A549 (cell line): ENCODE results near the gene RABL6. TPM values are rescaled to one million over a fixed set of nuclear protein-coding genes. Genes with fewer than 3 reads are reported as not detected.

ENCODE experiments used
- ATAC-seq, 2 experiments: fragments of 200-7000 bp in 1 of 2; fragments of >200 bp in 1 of 2; cut with Nextera tagmentation in 1 of 2; cut with Tn5 transposase in 1 of 2; 3 replicates each; pipeline versions ENCODE4 v1.8.0 to v1.9.1; 2018 to 2020; ENCODE audit warnings: mild to moderate bottlenecking in 1 of 2, moderate library complexity in 1 of 2
- CTCF ChIA-PET: fragments of 300-600 bp; sonication (Branson Sonifier 250); formaldehyde crosslinking; extraction: SDS; loops from one replicate; lab custom pipeline; 2021; ENCODE audit warnings: antibody characterized with exemption, inconsistent platforms; lab: Yijun Ruan, JAX
- POLR2A ChIA-PET: fragments of 350-600 bp; formaldehyde crosslinking; extraction: SDS; loops from one replicate; lab custom pipeline; 2021; ENCODE audit warnings: antibody characterized with exemption, inconsistent platforms; lab: Yijun Ruan, JAX
- DNase-seq, 2 experiments: peaks; one replicate each; pipeline versions ENCODE4 v3.0.0 to v3.0.0-alpha.2; 2011 to 2016; ENCODE audit warnings: low read depth in 1 of 2, low spot score in 1 of 2
- FAIRE-seq: peaks from 2 replicates; lab custom pipeline; 2011; peaks lifted over from hg19 to GRCh38; lab: Jason Lieb, UNC
- H3K27ac ChIP-seq, 2 experiments: fragments of >200 bp; sonication (Bioruptor Twin); formaldehyde crosslinking; 3 replicates each; pipeline ENCODE4 v1.5.1; 2016 to 2017
- H3K4me1 ChIP-seq: fragments of >200 bp; sonication (Bioruptor Twin); formaldehyde crosslinking; 3 replicates; pipeline ENCODE4 v1.6.1; 2016
- H3K4me2 ChIP-seq: fragments of >200 bp; sonication (Bioruptor Twin); formaldehyde crosslinking; 3 replicates; pipeline ENCODE4 v1.6.1; 2016
- H3K4me3 ChIP-seq: fragments of >200 bp; sonication (Bioruptor Twin); formaldehyde crosslinking; 3 replicates; pipeline ENCODE4 v1.5.1; 2016
- H3K9me3 ChIP-seq: fragments of >200 bp; sonication (Bioruptor Twin); formaldehyde crosslinking; 3 replicates; pipeline ENCODE4 v1.6.1; 2016
- CHD2 ChIP-seq: fragments of 150-350 bp; IDR thresholded peaks from 2 replicates; pipeline ENCODE4 v1.6.1; 2014; ENCODE audit warnings: low read length; ENCODE audit not compliant: partially characterized antibody
- EHF ChIP-seq: fragments of 250-450 bp; sonication (Bioruptor Pico); IDR thresholded peaks from 2 replicates; pipeline ENCODE4 v1.5.0; 2020; ENCODE audit warnings: mild to moderate bottlenecking
- FOSB ChIP-seq: fragments of 250-450 bp; sonication (Bioruptor Pico); IDR thresholded peaks from 2 replicates; pipeline ENCODE4 v1.5.0; 2020; ENCODE audit warnings: mild to moderate bottlenecking, moderate library complexity
- HOXB13 ChIP-seq: fragments of 250-450 bp; sonication (Bioruptor Pico); IDR thresholded peaks from 2 replicates; pipeline ENCODE4 v1.5.0; 2020; ENCODE audit warnings: low read depth, mild to moderate bottlenecking, moderate library complexity
- HOXB5 ChIP-seq: fragments of 250-450 bp; sonication (Bioruptor Pico); IDR thresholded peaks from 2 replicates; pipeline ENCODE4 v1.5.0; 2020; ENCODE audit warnings: mild to moderate bottlenecking, moderate library complexity
- JUN ChIP-seq, 2 experiments: fragments of >200 bp; sonication (Bioruptor Twin); formaldehyde crosslinking; IDR thresholded peaks; 2 replicates in 1 of 2; 3 replicates in 1 of 2; pipeline ENCODE4 v1.6.1; 2016 to 2017
- JUNB ChIP-seq: fragments of >200 bp; sonication (Bioruptor Twin); formaldehyde crosslinking; IDR thresholded peaks from 2 replicates; pipeline ENCODE4 v1.6.1; 2016
- KDM1A ChIP-seq: fragments of 200-600 bp; sonication (generic); IDR thresholded peaks from 2 replicates; pipeline ENCODE4 v1.6.1; 2016; ENCODE audit warnings: low read depth, mild to moderate bottlenecking
- MAZ ChIP-seq: fragments of 150-350 bp; IDR thresholded peaks from 2 replicates; pipeline ENCODE4 v1.6.1; 2014; ENCODE audit warnings: antibody characterized with exemption, low read depth, low read length, borderline replicate concordance
- NPAS2 ChIP-seq: fragments of 250-450 bp; sonication (Bioruptor Pico); IDR thresholded peaks from 2 replicates; pipeline ENCODE4 v1.8.0; 2022; ENCODE audit warnings: mild to moderate bottlenecking, moderate library complexity, borderline replicate concordance
- POLR2AphosphoS2 ChIP-seq: conservative IDR thresholded peaks from 2 replicates; pipeline ENCODE4 v1.6.1; 2012; ENCODE audit warnings: low read length, improper control_type of control experiment, inconsistent platforms
- RARB ChIP-seq: fragments of 250-450 bp; sonication (Bioruptor Pico); IDR thresholded peaks from 2 replicates; pipeline ENCODE4 v1.8.0; 2021; ENCODE audit warnings: mild to moderate bottlenecking, moderate library complexity
- TFCP2L1 ChIP-seq: fragments of 250-450 bp; sonication (Bioruptor Pico); IDR thresholded peaks from 2 replicates; pipeline ENCODE4 v1.5.0; 2021; ENCODE audit warnings: mild to moderate bottlenecking
- ZC3H11A ChIP-seq: fragments of 450-650 bp; IDR thresholded peaks from 2 replicates; pipeline ENCODE4 v1.6.1; 2014; ENCODE audit warnings: antibody characterized with exemption, mild to moderate bottlenecking
- ZFP36 ChIP-seq: fragments of 450-650 bp; IDR thresholded peaks from 2 replicates; pipeline ENCODE4 v1.6.1; 2014; ENCODE audit warnings: borderline replicate concordance; ENCODE audit not compliant: partially characterized antibody
- WGBS: methylation state at CpG from one replicate; pipeline ENCODE4 v1.1.6; 2017; ENCODE audit errors: missing lambda C conversion rate; 5-methylcytosine and 5-hydroxymethylcytosine counted together
- polyA plus RNA-seq, 4 experiments: library from polyadenylated mRNA; depleted of rRNA in 3 of 4; stranded (reverse); fragments of >200 nt; fragmentation: RNase III in 1 of 4; extraction: RNeasy Plus Mini Kit Qiagen cat#74134 plus additional on column Dnase treatment in 1 of 4; gene quantifications; 2 replicates in 3 of 4; 3 replicates in 1 of 4; pipeline ENCODE4 v1.2.3, GENCODE V29; 2011 to 2017
- TF ChIP-seq, protein P1 (sequence below): fragments of 150-350 bp; IDR thresholded peaks from 2 replicates; pipeline ENCODE4 v1.6.1; 2014; ENCODE audit warnings: low read depth, mild to moderate bottlenecking, low read length
- TF ChIP-seq, protein P2 (sequence below): fragments of 200-600 bp; sonication (generic); IDR thresholded peaks from 2 replicates; pipeline ENCODE4 v1.6.1; 2016; ENCODE audit warnings: antibody characterized with exemption, mild to moderate bottlenecking, moderate library complexity

Gene RABL6
- polyA plus RNA-seq, 2 of the 4 experiments (the other 2 are of a cell fraction) = 46.8 to 71.4 TPM

DNA sequence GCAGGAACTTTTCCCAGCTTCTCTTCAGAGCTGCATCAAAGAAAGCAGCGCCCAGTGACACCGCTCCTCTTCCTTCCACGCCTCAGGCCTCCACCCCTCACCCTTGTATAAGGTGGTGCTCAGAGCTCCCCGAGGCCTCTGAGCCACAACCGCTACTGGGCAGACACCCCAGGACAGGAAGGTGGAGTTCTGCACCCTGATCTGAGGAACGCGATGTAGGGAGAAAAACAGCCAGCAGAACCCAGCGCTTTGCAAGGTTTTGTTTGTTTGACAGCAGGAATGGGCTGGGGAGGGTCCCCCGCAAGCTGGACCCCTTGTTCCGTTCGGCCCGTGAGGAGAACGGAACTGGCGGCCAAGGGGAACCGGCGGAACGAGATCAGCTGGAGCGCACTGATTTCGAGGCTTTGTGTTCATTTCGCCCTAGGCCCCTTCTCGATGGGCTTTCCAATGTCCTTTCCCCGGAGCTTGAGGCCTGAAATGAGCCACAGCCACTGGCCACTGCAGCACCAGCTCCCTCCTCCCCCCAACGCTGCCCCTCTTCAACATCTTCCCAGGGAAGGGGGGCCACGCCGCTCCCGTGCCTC lies 54.2 kb downstream of the RABL6 start:
- ATAC-seq (no peak), DNase-seq (no peak), FAIRE-seq (no peak)
- CTCF ChIA-PET = interaction anchor here (0.8 to 7.4 kb wide), 11 partner anchors 8 to 168 kb away, joined by 3 to 45 read pairs (median 6); partner anchors contain the start of genes AJM1, C8G, FBXW5 and MAMDC4
- Histone ChIP-seq H3K4me3 (no peak overlapping the region), H3K9me3 (peaks cover 4% of the 10 kb centered on the region), H3K27ac (no peak overlapping the region), H3K4me1 (peaks cover 62% of the 10 kb centered on the region), H3K4me2 (no peak overlapping the region)
- TF ChIP-seq NPAS2 (CRISPR knock-in tag) = no peak
- POLR2A ChIA-PET = interaction anchor here (2.8 kb wide), 1 partner anchor 23 kb away, joined by 12 read pairs; no protein-coding TSS in a partner anchor
- WGBS = 93% methylated on average over 22 of the region's 26 CpGs

DNA sequence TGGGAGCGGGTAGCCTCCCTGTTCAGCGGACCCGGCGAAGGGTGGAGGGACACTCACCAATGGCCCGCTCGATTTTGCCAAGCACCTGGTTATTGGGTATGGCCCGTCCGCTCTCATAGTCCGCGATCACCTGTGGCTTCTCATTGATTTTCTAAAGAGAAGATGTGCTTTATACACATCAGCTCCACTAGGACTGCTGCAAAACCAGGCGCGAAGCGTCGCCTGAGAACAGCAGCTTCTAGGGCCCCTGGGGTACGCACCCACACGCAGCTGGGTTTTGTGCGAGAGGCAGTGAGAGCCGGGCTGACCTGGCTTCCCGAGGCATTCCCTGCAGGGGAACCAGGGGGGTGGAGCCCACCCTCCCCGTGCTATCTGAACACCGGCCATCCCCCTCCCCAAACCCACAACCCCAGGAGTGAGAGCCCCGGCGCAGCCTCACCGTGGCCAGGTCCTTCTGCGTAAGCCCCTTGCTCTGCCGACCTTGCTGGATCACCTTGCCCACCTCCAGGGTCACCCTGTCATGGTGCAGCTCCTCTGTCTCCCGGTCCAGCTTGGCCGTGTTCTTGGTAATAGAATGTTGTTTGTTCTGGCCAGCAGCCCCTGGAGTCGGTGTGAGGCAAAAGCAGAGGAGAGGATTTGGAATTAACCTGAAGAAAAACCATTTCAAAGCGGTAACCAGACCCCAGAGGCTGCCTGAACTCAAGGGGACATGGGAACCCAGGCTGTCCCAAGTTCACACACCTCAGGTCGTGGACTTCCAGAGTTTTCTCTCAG lies 55.3 kb downstream of the RABL6 start:
- TF ChIP-seq JUN (IDR thresholded peaks at IDR 0.05) (0 out of 5 replicates have a peak, but pooled peaks of 1 of the 2 experiments have one; percentile 7), MAZ (no peak)
- TF ChIP-seq, protein P1, sequence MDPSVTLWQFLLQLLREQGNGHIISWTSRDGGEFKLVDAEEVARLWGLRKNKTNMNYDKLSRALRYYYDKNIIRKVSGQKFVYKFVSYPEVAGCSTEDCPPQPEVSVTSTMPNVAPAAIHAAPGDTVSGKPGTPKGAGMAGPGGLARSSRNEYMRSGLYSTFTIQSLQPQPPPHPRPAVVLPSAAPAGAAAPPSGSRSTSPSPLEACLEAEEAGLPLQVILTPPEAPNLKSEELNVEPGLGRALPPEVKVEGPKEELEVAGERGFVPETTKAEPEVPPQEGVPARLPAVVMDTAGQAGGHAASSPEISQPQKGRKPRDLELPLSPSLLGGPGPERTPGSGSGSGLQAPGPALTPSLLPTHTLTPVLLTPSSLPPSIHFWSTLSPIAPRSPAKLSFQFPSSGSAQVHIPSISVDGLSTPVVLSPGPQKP = no peak
- POLR2A ChIA-PET = interaction anchor here (2.8 kb wide), 1 partner anchor 22 kb away, joined by 12 read pairs; no protein-coding TSS in a partner anchor
- no peak for FAIRE-seq
- CTCF ChIA-PET = interaction anchor here (0.6 to 7.4 kb wide), 9 partner anchors 9 to 85 kb away, joined by 3 to 45 read pairs (median 6); partner anchors contain the start of genes C8G and FBXW5
- H3K9me3 ChIP-seq = peaks cover 14% of the 10 kb centered on the region
- DNase-seq = no peak
- WGBS = 92% methylated on average over 29 of the region's 31 CpGs
- no peak overlapping the region for H3K4me2 ChIP-seq
- no peak overlapping the region for H3K4me3 ChIP-seq
- H3K27ac ChIP-seq = no peak overlapping the region
- peaks cover 54% of the 10 kb centered on the region for H3K4me1 ChIP-seq
- ATAC-seq = no peak

DNA sequence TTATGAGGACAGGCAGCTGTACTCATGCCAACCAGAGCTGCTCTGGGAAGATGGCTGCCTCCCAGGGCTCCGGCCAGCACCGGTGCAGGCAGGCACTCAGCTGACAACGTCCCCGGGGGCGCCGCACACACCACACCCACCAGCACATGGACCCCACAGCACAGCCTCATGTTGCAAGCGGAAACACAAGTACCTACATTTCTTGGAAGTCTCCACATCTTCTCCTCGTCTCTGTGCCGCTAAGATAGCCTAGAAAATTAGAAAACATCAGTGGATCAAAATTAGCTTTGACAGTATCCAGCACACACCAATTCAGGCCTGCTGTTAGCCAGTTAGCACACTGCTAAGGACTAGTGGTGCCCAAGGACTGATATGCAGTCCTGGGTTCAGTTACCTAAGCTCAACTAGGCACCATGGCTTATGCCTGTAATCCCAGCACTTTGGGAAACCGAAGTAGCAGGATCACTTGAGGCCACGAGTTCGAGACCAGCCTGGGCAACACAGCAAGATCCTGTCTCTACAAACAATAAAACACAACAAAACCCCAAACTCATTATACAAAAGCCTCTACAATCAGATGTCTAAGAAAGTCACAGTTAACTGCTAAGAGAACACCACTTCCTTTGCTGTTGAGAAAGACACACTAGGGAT lies 56.0 kb downstream of the RABL6 start:
- POLR2A ChIA-PET = interaction anchor here (0.7 to 2.8 kb wide), 2 partner anchors 21 to 38 kb away, joined by 7 to 12 read pairs; no protein-coding TSS in a partner anchor
- TF ChIP-seq JUNB (no peak), TFCP2L1 (no peak), MAZ (no peak), POLR2AphosphoS2 (no peak), HOXB5 (CRISPR knock-in tag) (no peak)
- CTCF ChIA-PET = interaction anchor here (0.9 to 7.4 kb wide), 5 partner anchors 9 to 166 kb away, joined by 3 to 45 read pairs (median 6); no protein-coding TSS in a partner anchor

DNA sequence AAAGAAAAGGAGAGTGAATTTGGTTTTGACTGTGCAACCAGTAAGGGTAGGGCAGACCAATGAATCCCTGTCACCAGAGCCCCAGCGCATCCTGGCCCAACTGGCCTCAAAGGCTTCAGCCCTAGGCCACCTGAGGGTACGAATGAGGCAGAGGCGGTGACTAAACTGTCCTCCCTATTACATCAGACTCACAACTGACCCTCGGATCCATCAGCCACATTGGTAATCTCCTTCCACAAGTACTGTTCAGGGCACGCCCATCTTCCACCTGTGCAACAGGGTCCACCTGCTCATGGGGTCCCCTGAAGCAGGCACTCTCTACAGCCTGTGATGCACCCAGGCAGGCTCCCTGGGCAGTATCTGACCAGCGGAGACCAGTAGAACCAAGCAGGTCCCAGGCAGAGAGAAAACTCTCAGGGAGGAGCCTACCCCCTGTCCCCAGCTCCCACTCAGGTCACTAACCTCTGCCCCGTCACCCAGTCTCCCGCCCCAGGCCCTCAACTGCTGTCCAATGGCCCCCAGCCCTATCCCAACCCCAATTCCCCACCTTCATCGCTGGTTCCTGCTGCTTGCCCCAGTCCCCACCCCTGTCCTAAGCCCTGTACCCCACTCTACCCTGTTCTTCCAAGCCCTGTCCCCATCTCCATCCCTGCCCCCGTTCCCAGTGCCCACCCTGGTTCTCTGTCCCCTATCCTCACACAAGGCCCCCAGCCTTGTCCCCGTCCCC lies 57.5 kb downstream of the RABL6 start:
- Histone ChIP-seq H3K4me1 (peaks cover 32% of the 10 kb centered on the region), H3K27ac (peak overlapping the region; percentile 89 to 99), H3K4me2 (peak overlapping the region; percentile 97), H3K4me3 (peak overlapping the region; percentile 91), H3K9me3 (peaks cover 18% of the 10 kb centered on the region)
- ATAC-seq (peak in 1 of 2 experiments; percentile 8; a peak in 3 of 6 replicates), FAIRE-seq (no peak), DNase-seq (no peak)
- 58% methylated on average over 8 of the region's 11 CpGs for WGBS
- ChIA-PET POLR2A (no interaction called here), CTCF (interaction anchor here (1.0 to 7.4 kb wide), 3 partner anchors 18 to 61 kb away, joined by 3 to 45 read pairs (median 4); no protein-coding TSS in a partner anchor)
- TF ChIP-seq KDM1A (no peak), MAZ (no peak), ZFP36 (no peak), ZC3H11A (no peak), EHF (CRISPR knock-in tag) (no peak), NPAS2 (CRISPR knock-in tag) (no peak), RARB (no peak), CHD2 (no peak), HOXB13 (no peak), FOSB (CRISPR knock-in tag) (no peak)
- TF ChIP-seq, protein P2, sequence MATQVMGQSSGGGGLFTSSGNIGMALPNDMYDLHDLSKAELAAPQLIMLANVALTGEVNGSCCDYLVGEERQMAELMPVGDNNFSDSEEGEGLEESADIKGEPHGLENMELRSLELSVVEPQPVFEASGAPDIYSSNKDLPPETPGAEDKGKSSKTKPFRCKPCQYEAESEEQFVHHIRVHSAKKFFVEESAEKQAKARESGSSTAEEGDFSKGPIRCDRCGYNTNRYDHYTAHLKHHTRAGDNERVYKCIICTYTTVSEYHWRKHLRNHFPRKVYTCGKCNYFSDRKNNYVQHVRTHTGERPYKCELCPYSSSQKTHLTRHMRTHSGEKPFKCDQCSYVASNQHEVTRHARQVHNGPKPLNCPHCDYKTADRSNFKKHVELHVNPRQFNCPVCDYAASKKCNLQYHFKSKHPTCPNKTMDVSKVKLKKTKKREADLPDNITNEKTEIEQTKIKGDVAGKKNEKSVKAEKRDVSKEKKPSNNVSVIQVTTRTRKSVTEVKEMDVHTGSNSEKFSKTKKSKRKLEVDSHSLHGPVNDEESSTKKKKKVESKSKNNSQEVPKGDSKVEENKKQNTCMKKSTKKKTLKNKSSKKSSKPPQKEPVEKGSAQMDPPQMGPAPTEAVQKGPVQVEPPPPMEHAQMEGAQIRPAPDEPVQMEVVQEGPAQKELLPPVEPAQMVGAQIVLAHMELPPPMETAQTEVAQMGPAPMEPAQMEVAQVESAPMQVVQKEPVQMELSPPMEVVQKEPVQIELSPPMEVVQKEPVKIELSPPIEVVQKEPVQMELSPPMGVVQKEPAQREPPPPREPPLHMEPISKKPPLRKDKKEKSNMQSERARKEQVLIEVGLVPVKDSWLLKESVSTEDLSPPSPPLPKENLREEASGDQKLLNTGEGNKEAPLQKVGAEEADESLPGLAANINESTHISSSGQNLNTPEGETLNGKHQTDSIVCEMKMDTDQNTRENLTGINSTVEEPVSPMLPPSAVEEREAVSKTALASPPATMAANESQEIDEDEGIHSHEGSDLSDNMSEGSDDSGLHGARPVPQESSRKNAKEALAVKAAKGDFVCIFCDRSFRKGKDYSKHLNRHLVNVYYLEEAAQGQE = no peak
- TF ChIP-seq, protein P1 = no peak

More for the DNA sequence above, 56.0 kb downstream of the RABL6 start:
- peak overlapping the region; percentile 97; the same call in 1 of the 3 replicates for H3K4me2 ChIP-seq
- no peak for FAIRE-seq
- H3K9me3 ChIP-seq = peaks cover 14% of the 10 kb centered on the region
- peaks cover 47% of the 10 kb centered on the region for H3K4me1 ChIP-seq
- H3K4me3 ChIP-seq = no peak overlapping the region
- no peak for DNase-seq
- H3K27ac ChIP-seq = 0 out of 6 replicates have a peak overlapping the region, but pooled peaks of 1 of the 2 experiments have one; percentile 2
- ATAC-seq = no peak
- 93% methylated on average over 12 of the region's 12 CpGs for WGBS
